HepG2 (cell line): ENCODE measurements around the gene SHROOM2. TPM values are rescaled to one million over a fixed set of nuclear protein-coding genes. Genes with fewer than 3 reads are reported as not detected.

ENCODE experiments used
- ATAC-seq: fragments of 200-7000 bp; cut with Tn5 transposase; 3 replicates; pipeline ENCODE4 v1.9.1; 2020; ENCODE audit warnings: mild to moderate bottlenecking, moderate library complexity
- BruUV-seq: library from RNA; stranded (reverse); fragments of 400-500 nt; replicated peaks from 2 replicates; lab custom pipeline; 2021; lab: Mats Ljungman, UMichigan
- CTCF ChIA-PET: fragments of 300-600 bp; formaldehyde crosslinking; extraction: SDS; loops from one replicate; lab custom pipeline; 2021; ENCODE audit warnings: low total read pairs, inconsistent platforms, low intra/inter-chr PET ratio; lab: Yijun Ruan, JAX
- POLR2A ChIA-PET: fragments of 350-600 bp; sonication (Branson Sonifier 250); formaldehyde crosslinking; loops from one replicate; lab custom pipeline; 2020; ENCODE audit warnings: antibody characterized with exemption, inconsistent platforms; lab: Yijun Ruan, JAX
- DNase-seq: peaks from one replicate; pipeline ENCODE4 v3.0.0-alpha.2; 2015; ENCODE audit warnings: low spot score
- FAIRE-seq: peaks from 3 replicates; lab custom pipeline; 2011; peaks lifted over from hg19 to GRCh38; lab: Jason Lieb, UNC
- H2AFZ ChIP-seq: one replicate; pipeline ENCODE4 v1.6.1; 2011; ENCODE audit warnings: low read length, inconsistent platforms
- H3K27ac ChIP-seq: fragments of 300-600 bp; 3 replicates; pipeline ENCODE4 v1.8.0; 2011; ENCODE audit warnings: mixed run types, mild to moderate bottlenecking, mixed read lengths, low read length, inconsistent platforms; ENCODE audit not compliant: insufficient read depth; ENCODE audit errors: extremely low read length
- H3K27me3 ChIP-seq, 2 experiments: fragments of 200-600 bp in 1 of 2; 2 replicates in 1 of 2; 3 replicates in 1 of 2; pipeline versions ENCODE4 v1.6.0 to v1.8.0; 2011; ENCODE audit warnings: low read length in 2 of 2, mild to moderate bottlenecking in 2 of 2, moderate library complexity in 2 of 2, inconsistent platforms in 1 of 2; ENCODE audit not compliant: insufficient read depth in 2 of 2, control insufficient read depth in 1 of 2
- H3K36me3 ChIP-seq, 2 experiments: fragments of 200-600 bp in 1 of 2; replicated peaks in 1 of 2; 2 replicates in 1 of 2; 3 replicates in 1 of 2; pipeline versions ENCODE4 v1.5.1 to v1.8.0; 2011; ENCODE audit warnings: low read length in 2 of 2, inconsistent platforms in 1 of 2; ENCODE audit not compliant: insufficient read depth in 2 of 2, control insufficient read depth in 1 of 2
- H3K4me1 ChIP-seq: 2 replicates; pipeline ENCODE4 v1.5.1; 2012; ENCODE audit warnings: low read length, inconsistent platforms; ENCODE audit not compliant: insufficient read depth
- H3K4me2 ChIP-seq: 2 replicates; pipeline ENCODE4 v1.6.0; 2011; ENCODE audit warnings: low read depth, low read length, inconsistent platforms
- H3K4me3 ChIP-seq, 3 experiments: fragments of 200-600 bp in 1 of 3; sonication (generic), shearing (Covaris generic) in 1 of 3; replicated peaks in 1 of 3; 2 replicates each; pipeline ENCODE4 v1.5.1; 2011 to 2016; ENCODE audit warnings: low read length in 3 of 3, inconsistent platforms in 2 of 3, low read depth in 2 of 3, mild to moderate bottlenecking in 2 of 3, control low read depth in 1 of 3, mixed read lengths in 1 of 3; ENCODE audit not compliant: insufficient read depth in 1 of 3
- H3K79me2 ChIP-seq: one replicate; pipeline ENCODE4 v1.6.1; 2011; ENCODE audit warnings: low read length, inconsistent platforms; ENCODE audit not compliant: insufficient read depth
- H3K9ac ChIP-seq: 2 replicates; pipeline ENCODE4 v1.6.0; 2011; ENCODE audit warnings: mild to moderate bottlenecking, low read depth, low read length, inconsistent platforms; ENCODE audit not compliant: insufficient read depth
- H3K9me3 ChIP-seq: 2 replicates; pipeline ENCODE4 v1.5.1; 2012; ENCODE audit warnings: mild to moderate bottlenecking, low read length
- H4K20me1 ChIP-seq: 2 replicates; pipeline ENCODE4 v1.6.0; 2011; ENCODE audit warnings: inconsistent platforms, mild to moderate bottlenecking, low read length, moderate library complexity; ENCODE audit not compliant: insufficient read depth
- ARNT ChIP-seq: fragments of 450-650 bp; IDR thresholded peaks from 2 replicates; pipeline ENCODE4 v1.6.1; 2017
- NFYC ChIP-seq: IDR thresholded peaks from 2 replicates; pipeline ENCODE4 v1.6.1; 2016; ENCODE audit warnings: missing genetic modification reagents, missing compliant biosample characterization
- PAF1 ChIP-seq: IDR thresholded peaks from 2 replicates; pipeline ENCODE4 v1.6.1; 2016; ENCODE audit warnings: missing genetic modification reagents, missing compliant biosample characterization
- THYN1 ChIP-seq: sonication (generic); formaldehyde crosslinking; IDR thresholded peaks from 2 replicates; pipeline ENCODE4 v1.8.1; 2023; ENCODE audit warnings: low read depth, mild to moderate bottlenecking, moderate library complexity, missing genetic modification reagents, borderline replicate concordance
- ZNF713 ChIP-seq: sonication (generic); formaldehyde crosslinking; IDR thresholded peaks from 2 replicates; pipeline ENCODE4 v1.4.0; 2020; ENCODE audit warnings: mild to moderate bottlenecking, missing genetic modification reagents
- WGBS: methylation state at CpG from one replicate; pipeline ENCODE4 v1.1.6; 2017; ENCODE audit warnings: low lambda C conversion rate; 5-methylcytosine and 5-hydroxymethylcytosine counted together
- in situ Hi-C: cut with HindIII; loops from 2 replicates; pipeline ENCODE4 v1.10.0; 2017; ENCODE audit warnings: low pct_unique_long_range_greater_than_20kb; ENCODE audit not compliant: extremely low pct_ligation_motif_present
- intact Hi-C: fragments of 100-400 bp; cut with micrococcal nuclease; formaldehyde crosslinking; loops from one replicate; pipeline ENCODE4 v1.10.0; 2022; ENCODE audit not compliant: unreplicated experiment
- polyA plus RNA-seq, 8 experiments: library from polyadenylated mRNA; depleted of rRNA in 3 of 8; stranded (reverse) in 7 of 8; unstranded in 1 of 8; fragments of >200 nt; fragmentation: Illumina TruSeq in 4 of 8; extraction: Trizol in 4 of 8; gene quantifications; 2 replicates each; pipeline versions ENCODE4 v1.2.1 to v1.2.3, GENCODE V29; 2011 to 2016; ENCODE audit warnings: low read depth in 4 of 8, missing spikeins in 1 of 8, mixed read lengths in 1 of 8; ENCODE audit not compliant: insufficient read depth in 1 of 8
- total RNA-seq, 5 experiments: library from RNA; depleted of rRNA; stranded (reverse); fragments of >200 nt; fragmentation: Illumina TruSeq; extraction: Trizol; gene quantifications; 2 replicates each; pipeline ENCODE4 v1.2.3, GENCODE V29; 2016; ENCODE audit warnings: low read depth in 1 of 5
- TF ChIP-seq, protein P1 (sequence below): sonication (generic); formaldehyde crosslinking; IDR thresholded peaks from 2 replicates; pipeline ENCODE4 v1.4.0; 2020; ENCODE audit warnings: missing genetic modification reagents
- TF ChIP-seq, protein P2 (sequence below): sonication (generic); formaldehyde crosslinking; IDR thresholded peaks from 2 replicates; pipeline ENCODE4 v1.9.0; 2021; ENCODE audit warnings: missing genetic modification reagents, borderline replicate concordance
- TF ChIP-seq, protein P3 (sequence below): sonication (generic); formaldehyde crosslinking; IDR thresholded peaks from 2 replicates; pipeline ENCODE4 v1.4.0; 2020; ENCODE audit warnings: missing genetic modification reagents
- TF ChIP-seq, protein P4 (sequence below): fragments of 450-650 bp; IDR thresholded peaks from 2 replicates; pipeline ENCODE4 v1.6.1; 2017; ENCODE audit warnings: mild to moderate bottlenecking

Gene SHROOM2
- total and polyA plus RNA-seq, 2 of the 13 experiments (the other 11 are each of a cell fraction or from before 2014, with no cell fraction given) = 0.92 to 1.4 TPM

DNA sequence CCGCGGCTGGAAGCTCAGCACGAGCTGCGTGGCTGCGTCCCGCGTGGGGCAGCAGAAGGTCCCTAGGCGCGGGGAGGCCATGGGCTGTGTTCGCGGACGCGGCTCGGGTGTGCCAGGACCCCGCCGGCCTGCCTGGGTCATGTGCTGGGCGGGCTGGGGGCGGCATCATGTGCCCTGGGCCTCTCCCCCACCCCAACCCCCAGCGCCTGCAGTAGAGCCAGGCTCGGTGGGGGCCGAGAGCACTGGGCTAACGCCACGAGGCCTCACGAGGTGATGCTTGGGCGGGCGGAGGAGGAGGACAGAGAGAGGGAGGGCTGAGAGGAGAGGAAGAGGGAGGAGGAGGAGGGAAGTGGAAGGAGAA is 20.5 kb upstream of the SHROOM2 start, which contains the start of gene GPR143:
GPR143 (minus strand) TSS at position 111 of the 361 bp plus-strand sequence; CDS start at position 81, 30 bp downstream.
- ChIA-PET CTCF (no interaction called here), POLR2A (no interaction called here)
- peaks cover 16% of the 10 kb centered on the region for H3K4me1 ChIP-seq
- FAIRE-seq = no peak
- no peaks in the 10 kb centered on the region for H3K9me3 ChIP-seq
- H3K27me3 ChIP-seq = no peaks in the 10 kb centered on the region
- TF ChIP-seq, protein P1, sequence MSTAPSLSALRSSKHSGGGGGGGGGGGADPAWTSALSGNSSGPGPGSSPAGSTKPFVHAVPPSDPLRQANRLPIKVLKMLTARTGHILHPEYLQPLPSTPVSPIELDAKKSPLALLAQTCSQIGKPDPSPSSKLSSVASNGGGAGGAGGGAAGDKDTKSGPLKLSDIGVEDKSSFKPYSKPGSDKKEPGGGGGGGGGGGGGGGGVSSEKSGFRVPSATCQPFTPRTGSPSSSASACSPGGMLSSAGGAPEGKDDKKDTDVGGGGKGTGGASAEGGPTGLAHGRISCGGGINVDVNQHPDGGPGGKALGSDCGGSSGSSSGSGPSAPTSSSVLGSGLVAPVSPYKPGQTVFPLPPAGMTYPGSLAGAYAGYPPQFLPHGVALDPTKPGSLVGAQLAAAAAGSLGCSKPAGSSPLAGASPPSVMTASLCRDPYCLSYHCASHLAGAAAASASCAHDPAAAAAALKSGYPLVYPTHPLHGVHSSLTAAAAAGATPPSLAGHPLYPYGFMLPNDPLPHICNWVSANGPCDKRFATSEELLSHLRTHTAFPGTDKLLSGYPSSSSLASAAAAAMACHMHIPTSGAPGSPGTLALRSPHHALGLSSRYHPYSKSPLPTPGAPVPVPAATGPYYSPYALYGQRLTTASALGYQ (CRISPR knock-in tag) = no peak
- TF ChIP-seq, protein P2, sequence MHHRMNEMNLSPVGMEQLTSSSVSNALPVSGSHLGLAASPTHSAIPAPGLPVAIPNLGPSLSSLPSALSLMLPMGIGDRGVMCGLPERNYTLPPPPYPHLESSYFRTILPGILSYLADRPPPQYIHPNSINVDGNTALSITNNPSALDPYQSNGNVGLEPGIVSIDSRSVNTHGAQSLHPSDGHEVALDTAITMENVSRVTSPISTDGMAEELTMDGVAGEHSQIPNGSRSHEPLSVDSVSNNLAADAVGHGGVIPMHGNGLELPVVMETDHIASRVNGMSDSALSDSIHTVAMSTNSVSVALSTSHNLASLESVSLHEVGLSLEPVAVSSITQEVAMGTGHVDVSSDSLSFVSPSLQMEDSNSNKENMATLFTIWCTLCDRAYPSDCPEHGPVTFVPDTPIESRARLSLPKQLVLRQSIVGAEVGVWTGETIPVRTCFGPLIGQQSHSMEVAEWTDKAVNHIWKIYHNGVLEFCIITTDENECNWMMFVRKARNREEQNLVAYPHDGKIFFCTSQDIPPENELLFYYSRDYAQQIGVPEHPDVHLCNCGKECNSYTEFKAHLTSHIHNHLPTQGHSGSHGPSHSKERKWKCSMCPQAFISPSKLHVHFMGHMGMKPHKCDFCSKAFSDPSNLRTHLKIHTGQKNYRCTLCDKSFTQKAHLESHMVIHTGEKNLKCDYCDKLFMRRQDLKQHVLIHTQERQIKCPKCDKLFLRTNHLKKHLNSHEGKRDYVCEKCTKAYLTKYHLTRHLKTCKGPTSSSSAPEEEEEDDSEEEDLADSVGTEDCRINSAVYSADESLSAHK = no peak
- no peak for TF ChIP-seq THYN1
- no peak for TF ChIP-seq ARNT
- TF ChIP-seq, protein P3, sequence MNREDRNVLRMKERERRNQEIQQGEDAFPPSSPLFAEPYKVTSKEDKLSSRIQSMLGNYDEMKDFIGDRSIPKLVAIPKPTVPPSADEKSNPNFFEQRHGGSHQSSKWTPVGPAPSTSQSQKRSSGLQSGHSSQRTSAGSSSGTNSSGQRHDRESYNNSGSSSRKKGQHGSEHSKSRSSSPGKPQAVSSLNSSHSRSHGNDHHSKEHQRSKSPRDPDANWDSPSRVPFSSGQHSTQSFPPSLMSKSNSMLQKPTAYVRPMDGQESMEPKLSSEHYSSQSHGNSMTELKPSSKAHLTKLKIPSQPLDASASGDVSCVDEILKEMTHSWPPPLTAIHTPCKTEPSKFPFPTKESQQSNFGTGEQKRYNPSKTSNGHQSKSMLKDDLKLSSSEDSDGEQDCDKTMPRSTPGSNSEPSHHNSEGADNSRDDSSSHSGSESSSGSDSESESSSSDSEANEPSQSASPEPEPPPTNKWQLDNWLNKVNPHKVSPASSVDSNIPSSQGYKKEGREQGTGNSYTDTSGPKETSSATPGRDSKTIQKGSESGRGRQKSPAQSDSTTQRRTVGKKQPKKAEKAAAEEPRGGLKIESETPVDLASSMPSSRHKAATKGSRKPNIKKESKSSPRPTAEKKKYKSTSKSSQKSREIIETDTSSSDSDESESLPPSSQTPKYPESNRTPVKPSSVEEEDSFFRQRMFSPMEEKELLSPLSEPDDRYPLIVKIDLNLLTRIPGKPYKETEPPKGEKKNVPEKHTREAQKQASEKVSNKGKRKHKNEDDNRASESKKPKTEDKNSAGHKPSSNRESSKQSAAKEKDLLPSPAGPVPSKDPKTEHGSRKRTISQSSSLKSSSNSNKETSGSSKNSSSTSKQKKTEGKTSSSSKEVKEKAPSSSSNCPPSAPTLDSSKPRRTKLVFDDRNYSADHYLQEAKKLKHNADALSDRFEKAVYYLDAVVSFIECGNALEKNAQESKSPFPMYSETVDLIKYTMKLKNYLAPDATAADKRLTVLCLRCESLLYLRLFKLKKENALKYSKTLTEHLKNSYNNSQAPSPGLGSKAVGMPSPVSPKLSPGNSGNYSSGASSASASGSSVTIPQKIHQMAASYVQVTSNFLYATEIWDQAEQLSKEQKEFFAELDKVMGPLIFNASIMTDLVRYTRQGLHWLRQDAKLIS (CRISPR knock-in tag) = no peak
- TF ChIP-seq PAF1 = no peak
- TF ChIP-seq, protein P4, sequence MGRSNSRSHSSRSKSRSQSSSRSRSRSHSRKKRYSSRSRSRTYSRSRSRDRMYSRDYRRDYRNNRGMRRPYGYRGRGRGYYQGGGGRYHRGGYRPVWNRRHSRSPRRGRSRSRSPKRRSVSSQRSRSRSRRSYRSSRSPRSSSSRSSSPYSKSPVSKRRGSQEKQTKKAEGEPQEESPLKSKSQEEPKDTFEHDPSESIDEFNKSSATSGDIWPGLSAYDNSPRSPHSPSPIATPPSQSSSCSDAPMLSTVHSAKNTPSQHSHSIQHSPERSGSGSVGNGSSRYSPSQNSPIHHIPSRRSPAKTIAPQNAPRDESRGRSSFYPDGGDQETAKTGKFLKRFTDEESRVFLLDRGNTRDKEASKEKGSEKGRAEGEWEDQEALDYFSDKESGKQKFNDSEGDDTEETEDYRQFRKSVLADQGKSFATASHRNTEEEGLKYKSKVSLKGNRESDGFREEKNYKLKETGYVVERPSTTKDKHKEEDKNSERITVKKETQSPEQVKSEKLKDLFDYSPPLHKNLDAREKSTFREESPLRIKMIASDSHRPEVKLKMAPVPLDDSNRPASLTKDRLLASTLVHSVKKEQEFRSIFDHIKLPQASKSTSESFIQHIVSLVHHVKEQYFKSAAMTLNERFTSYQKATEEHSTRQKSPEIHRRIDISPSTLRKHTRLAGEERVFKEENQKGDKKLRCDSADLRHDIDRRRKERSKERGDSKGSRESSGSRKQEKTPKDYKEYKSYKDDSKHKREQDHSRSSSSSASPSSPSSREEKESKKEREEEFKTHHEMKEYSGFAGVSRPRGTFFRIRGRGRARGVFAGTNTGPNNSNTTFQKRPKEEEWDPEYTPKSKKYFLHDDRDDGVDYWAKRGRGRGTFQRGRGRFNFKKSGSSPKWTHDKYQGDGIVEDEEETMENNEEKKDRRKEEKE = no peak
- TF ChIP-seq ZNF713 = no peak
- TF ChIP-seq NFYC = no peak
- ATAC-seq = no peak
- no TSS peak for BruUV-seq
- H3K79me2 ChIP-seq = no peaks in the 10 kb centered on the region
- in situ Hi-C loops = no loop called here
- no peak within 1 kb of the TSS for H3K4me2 ChIP-seq
- H2AFZ ChIP-seq = no peak within 1 kb of the TSS
- H3K9ac ChIP-seq = no peak within 1 kb of the TSS
- whole genome bisulfite sequencing = 83% methylated on average over 7 of the region's 26 CpGs
- no peak within 1 kb of the TSS for H3K4me3 ChIP-seq
- no peak for DNase-seq
- H4K20me1 ChIP-seq = no peaks in the 10 kb centered on the region
- no peaks in the 10 kb centered on the region for H3K36me3 ChIP-seq
- intact Hi-C loops = no loop called here
- no peak within 1 kb of the TSS for H3K27ac ChIP-seq
